Left ventricle myocardium inferior (tissue), 1 donor: Measurements from ENCODE around the gene TCF21. TPM values are rescaled to one million over a fixed set of nuclear protein-coding genes. Genes with fewer than 3 reads are reported as not detected.

Experiments
- DNase-seq: peaks from one replicate; pipeline ENCODE4 v3.0.0-alpha.2; 2020
- H3K27ac ChIP-seq: fragments of 200-600 bp; replicated peaks from 2 replicates; pipeline ENCODE4 v1.8.0; 2021
- H3K27me3 ChIP-seq: fragments of 200-600 bp; 2 replicates; pipeline ENCODE4 v1.8.0; 2021; ENCODE audit warnings: low read depth
- H3K36me3 ChIP-seq: fragments of 200-600 bp; 2 replicates; pipeline ENCODE4 v1.8.0; 2021
- H3K4me1 ChIP-seq: fragments of 200-600 bp; 2 replicates; pipeline ENCODE4 v1.8.0; 2021
- H3K4me3 ChIP-seq: fragments of 200-600 bp; 2 replicates; pipeline ENCODE4 v1.8.0; 2021; ENCODE audit warnings: mild to moderate bottlenecking, moderate library complexity
- H3K9me3 ChIP-seq: fragments of 200-600 bp; replicated peaks from 2 replicates; pipeline ENCODE4 v1.8.0; 2021
- intact Hi-C: fragments of 100-400 bp; cut with micrococcal nuclease; formaldehyde crosslinking; loops from one replicate; pipeline ENCODE4 v1.11.0; 2022
- total RNA-seq: library from RNA; stranded (reverse); fragmentation: NEBNext Ultra II Directional; extraction: Animal tissue kit (Norgen Biotek cat#: 25700); gene quantifications from one replicate; pipeline ENCODE4 v1.2.1, GENCODE V29; 2021
- TF ChIP-seq, protein P1 (sequence below): fragments of 200-600 bp; IDR thresholded peaks from 2 replicates; pipeline ENCODE4 v1.8.0; 2021; ENCODE audit warnings: antibody characterized with exemption, mild to moderate bottlenecking, borderline replicate concordance
- donor health status: DM: no; HTN: yes; CAD: no; lungs with severe emphysema.

TCF21 gene
- total RNA-seq, 1 donor from 2014 or later = 5.3 TPM

DNA sequence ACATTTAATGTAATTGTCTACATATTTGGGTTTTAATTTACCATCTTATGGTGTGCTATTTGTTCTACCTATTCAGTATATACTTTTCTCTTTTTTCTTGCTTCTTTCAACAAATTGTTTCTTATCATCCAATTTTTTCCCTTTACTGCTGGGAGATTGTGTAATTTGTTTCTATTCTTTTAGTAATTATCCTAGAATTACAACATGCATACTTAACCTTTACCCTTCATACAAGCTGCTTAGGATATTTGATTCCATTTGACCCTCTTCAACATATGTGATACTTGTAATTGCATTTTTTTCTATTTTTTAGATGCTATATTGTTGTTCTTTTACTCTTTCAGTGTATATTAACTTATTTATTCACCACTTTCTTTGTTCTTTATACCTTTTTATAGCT, 49.0 kb downstream of the TCF21 start:
- TF ChIP-seq, protein P1, sequence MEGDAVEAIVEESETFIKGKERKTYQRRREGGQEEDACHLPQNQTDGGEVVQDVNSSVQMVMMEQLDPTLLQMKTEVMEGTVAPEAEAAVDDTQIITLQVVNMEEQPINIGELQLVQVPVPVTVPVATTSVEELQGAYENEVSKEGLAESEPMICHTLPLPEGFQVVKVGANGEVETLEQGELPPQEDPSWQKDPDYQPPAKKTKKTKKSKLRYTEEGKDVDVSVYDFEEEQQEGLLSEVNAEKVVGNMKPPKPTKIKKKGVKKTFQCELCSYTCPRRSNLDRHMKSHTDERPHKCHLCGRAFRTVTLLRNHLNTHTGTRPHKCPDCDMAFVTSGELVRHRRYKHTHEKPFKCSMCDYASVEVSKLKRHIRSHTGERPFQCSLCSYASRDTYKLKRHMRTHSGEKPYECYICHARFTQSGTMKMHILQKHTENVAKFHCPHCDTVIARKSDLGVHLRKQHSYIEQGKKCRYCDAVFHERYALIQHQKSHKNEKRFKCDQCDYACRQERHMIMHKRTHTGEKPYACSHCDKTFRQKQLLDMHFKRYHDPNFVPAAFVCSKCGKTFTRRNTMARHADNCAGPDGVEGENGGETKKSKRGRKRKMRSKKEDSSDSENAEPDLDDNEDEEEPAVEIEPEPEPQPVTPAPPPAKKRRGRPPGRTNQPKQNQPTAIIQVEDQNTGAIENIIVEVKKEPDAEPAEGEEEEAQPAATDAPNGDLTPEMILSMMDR = no peak
- no peak for DNase-seq
- intact Hi-C loops = no loop called here
- Histone ChIP-seq H3K4me1 (no peaks in the 10 kb centered on the region), H3K27ac (no peak overlapping the region), H3K9me3 (peaks cover 18% of the 10 kb centered on the region), H3K4me3 (no peak overlapping the region), H3K27me3 (no peaks in the 10 kb centered on the region), H3K36me3 (no peaks in the 10 kb centered on the region)

DNA sequence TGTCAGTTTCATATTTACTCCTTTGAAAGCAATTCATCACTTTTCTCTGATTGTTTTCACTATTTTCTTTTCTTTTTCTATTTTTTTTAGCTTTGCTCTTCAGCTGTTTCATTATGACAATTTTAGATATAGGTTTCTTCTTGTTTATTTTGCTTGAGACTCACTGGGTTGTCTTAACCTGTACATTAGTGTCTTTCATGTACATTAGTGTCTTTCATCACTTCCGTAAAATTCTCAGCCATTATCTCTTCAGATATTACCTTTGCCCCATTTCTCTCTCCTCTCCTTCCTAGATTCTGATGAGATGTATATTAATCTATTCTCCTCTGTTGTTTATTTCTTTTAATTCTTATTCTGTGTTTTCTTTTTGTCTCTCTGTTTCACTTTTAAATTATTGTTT, 49.6 kb downstream of the TCF21 start:
- Histone ChIP-seq H3K4me3 (no peak overlapping the region), H3K27ac (no peak overlapping the region), H3K4me1 (no peaks in the 10 kb centered on the region), H3K9me3 (peaks cover 15% of the 10 kb centered on the region), H3K27me3 (no peaks in the 10 kb centered on the region), H3K36me3 (no peaks in the 10 kb centered on the region)
- TF ChIP-seq, protein P1 = no peak
- DNase-seq = no peak
- intact Hi-C loops = no loop called here

DNA sequence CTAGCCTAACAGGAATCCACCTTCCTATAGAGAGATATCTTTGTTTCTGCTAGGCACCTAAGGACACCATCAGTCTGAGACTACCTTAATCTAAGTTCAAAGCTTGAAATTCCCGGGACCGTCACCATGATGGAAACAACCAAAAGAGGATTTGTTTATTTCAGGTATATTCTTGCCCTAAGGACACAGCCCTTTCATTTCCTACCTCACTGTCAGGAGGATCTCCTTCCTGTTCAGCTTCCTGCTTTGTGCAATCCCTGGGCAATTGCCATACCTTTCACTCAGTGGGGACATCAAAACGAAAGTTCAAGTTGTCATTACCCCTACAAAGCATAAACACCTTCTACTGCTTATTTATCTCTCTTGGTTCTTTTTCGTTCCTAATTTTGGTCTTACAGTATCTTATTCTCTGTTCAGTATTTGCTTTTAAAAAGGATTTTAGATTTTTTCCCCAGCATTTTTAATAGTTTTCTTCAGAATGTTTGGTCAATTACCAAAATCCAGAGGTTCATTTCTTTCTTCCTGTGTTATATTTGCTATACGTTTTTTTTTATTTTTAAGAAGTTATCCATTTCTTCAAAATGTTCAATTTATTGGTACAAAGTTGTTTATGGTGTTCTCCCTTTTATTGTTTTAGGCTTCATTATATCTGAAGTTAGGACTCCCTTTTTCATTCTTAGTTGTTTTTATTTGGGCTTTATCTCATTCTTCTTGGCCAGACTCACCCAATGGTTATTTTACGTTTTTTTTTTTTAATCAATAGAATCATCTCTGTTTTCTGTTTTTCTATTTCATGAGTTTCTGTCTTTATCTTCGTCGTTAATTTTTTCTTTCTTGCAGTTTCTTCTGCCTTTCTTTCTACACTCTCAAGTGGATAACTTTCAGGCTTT, 51.1 kb downstream of the TCF21 start:
- TF ChIP-seq, protein P1 = no peak
- H3K36me3 ChIP-seq = no peaks in the 10 kb centered on the region

More for the DNA sequence above, 51.1 kb downstream of the TCF21 start:
- Histone ChIP-seq H3K4me1 (no peaks in the 10 kb centered on the region), H3K4me3 (no peak overlapping the region), H3K9me3 (peaks cover 9% of the 10 kb centered on the region), H3K27ac (no peak overlapping the region), H3K27me3 (no peaks in the 10 kb centered on the region)
- intact Hi-C loops = no loop called here
- no peak for DNase-seq

Other genes starting within 250 kb of the TCF21 start
- 13.4 TPM for gene TBPL1, start 64.1 kb downstream of the TCF21 start, total RNA-seq
- gene SLC2A12, start 163.5 kb downstream of the TCF21 start, total RNA-seq = 20.8 TPM